H9 (cell line): ENCODE data around the gene KRTAP1-5. TPM values are rescaled to one million over a fixed set of nuclear protein-coding genes. Genes with fewer than 3 reads are reported as not detected.

Experiments used
- DNase-seq: peaks from one replicate; pipeline ENCODE4 v3.0.0-alpha.2; 2017
- H2AFZ ChIP-seq: one replicate; pipeline ENCODE4 v1.6.1; 2013; ENCODE audit warnings: mild to moderate bottlenecking, low read length, control low read depth, moderate library complexity
- H2AK5ac ChIP-seq: 2 replicates; pipeline ENCODE4 v1.6.1; 2013; ENCODE audit warnings: low read length, control low read depth, mixed read lengths; ENCODE audit not compliant: insufficient read length
- H2BK120ac ChIP-seq: one replicate; pipeline ENCODE4 v1.6.1; 2013; ENCODE audit warnings: low read depth, mild to moderate bottlenecking, low read length, control low read depth, inconsistent platforms; ENCODE audit not compliant: poor library complexity, severe bottlenecking
- H2BK12ac ChIP-seq: 2 replicates; pipeline ENCODE4 v1.6.1; 2013; ENCODE audit warnings: low read length, control low read depth, mixed read lengths, low read depth; ENCODE audit not compliant: insufficient read length
- H2BK15ac ChIP-seq: 2 replicates; pipeline ENCODE4 v1.6.1; 2013; ENCODE audit warnings: low read depth, low read length, control low read depth
- H2BK20ac ChIP-seq: one replicate; pipeline ENCODE4 v1.6.1; 2013; ENCODE audit warnings: low read depth, mild to moderate bottlenecking, low read length, control low read depth, inconsistent platforms; ENCODE audit not compliant: poor library complexity, severe bottlenecking
- H2BK5ac ChIP-seq: 2 replicates; pipeline ENCODE4 v1.6.1; 2013; ENCODE audit warnings: low read length, control low read depth, mixed read lengths; ENCODE audit not compliant: insufficient read length
- H3K14ac ChIP-seq: 2 replicates; pipeline ENCODE4 v1.6.1; 2013; ENCODE audit warnings: low read length, control low read depth; ENCODE audit not compliant: insufficient read depth
- H3K18ac ChIP-seq: 2 replicates; pipeline ENCODE4 v1.6.1; 2013; ENCODE audit warnings: low read depth, mild to moderate bottlenecking, mixed read lengths, low read length, control low read depth; ENCODE audit not compliant: insufficient read length
- H3K23ac ChIP-seq: 2 replicates; pipeline ENCODE4 v1.6.1; 2013; ENCODE audit warnings: low read length, control low read depth, mixed read lengths, low read depth; ENCODE audit not compliant: insufficient read length
- H3K23me2 ChIP-seq: 2 replicates; pipeline ENCODE4 v1.6.1; 2013; ENCODE audit warnings: low read depth, mild to moderate bottlenecking, mixed read lengths, low read length, control low read depth; ENCODE audit not compliant: insufficient read length, poor library complexity, severe bottlenecking
- H3K27ac ChIP-seq: 2 replicates; pipeline ENCODE4 v1.5.1; 2013; ENCODE audit warnings: low read length, control low read depth, mixed read lengths, low read depth; ENCODE audit not compliant: insufficient read length
- H3K27me3 ChIP-seq: 2 replicates; pipeline ENCODE4 v1.6.1; 2013; ENCODE audit warnings: low read length, control low read depth, inconsistent platforms; ENCODE audit not compliant: insufficient read depth
- H3K4ac ChIP-seq: 2 replicates; pipeline ENCODE4 v1.6.1; 2013; ENCODE audit warnings: low read depth, mild to moderate bottlenecking, control low read depth, inconsistent platforms, low read length, moderate library complexity
- H3K4me1 ChIP-seq: 2 replicates; pipeline ENCODE4 v1.6.1; 2013; ENCODE audit warnings: low read length, control low read depth, inconsistent platforms; ENCODE audit not compliant: insufficient read depth
- H3K4me2 ChIP-seq: 2 replicates; pipeline ENCODE4 v1.6.1; 2013; ENCODE audit warnings: low read length, control low read depth, mixed read lengths; ENCODE audit not compliant: insufficient read length, insufficient read depth
- H3K56ac ChIP-seq: 2 replicates; pipeline ENCODE4 v1.6.1; 2013; ENCODE audit warnings: low read depth, mild to moderate bottlenecking, mixed read lengths, low read length, control low read depth; ENCODE audit not compliant: insufficient read length
- H3K79me1 ChIP-seq: 2 replicates; pipeline ENCODE4 v1.6.1; 2013; ENCODE audit warnings: low read depth, mild to moderate bottlenecking, moderate library complexity, low read length, control low read depth, inconsistent platforms; ENCODE audit not compliant: insufficient read depth, poor library complexity, severe bottlenecking
- H3K79me2 ChIP-seq: 2 replicates; pipeline ENCODE4 v1.6.1; 2013; ENCODE audit warnings: low read length, control low read depth, inconsistent platforms; ENCODE audit not compliant: insufficient read depth
- H3K9ac ChIP-seq: 2 replicates; pipeline ENCODE4 v1.6.1; 2013; ENCODE audit warnings: low read length, control low read depth, mixed read lengths; ENCODE audit not compliant: insufficient read length; ENCODE audit errors: extremely low read depth
- H3K9me3 ChIP-seq: one replicate; pipeline ENCODE4 v1.6.1; 2013; ENCODE audit warnings: low read depth, low read length, inconsistent platforms; ENCODE audit not compliant: control insufficient read depth
- H3T11ph ChIP-seq: one replicate; pipeline ENCODE4 v1.6.1; 2013; ENCODE audit warnings: mild to moderate bottlenecking, low read length, control low read depth, inconsistent platforms
- H4K20me1 ChIP-seq: one replicate; pipeline ENCODE4 v1.6.1; 2013; ENCODE audit not compliant: control insufficient read depth, insufficient read length, insufficient read depth
- H4K5ac ChIP-seq: 2 replicates; pipeline ENCODE4 v1.6.1; 2013; ENCODE audit warnings: low read depth, mild to moderate bottlenecking, mixed read lengths, low read length, control low read depth; ENCODE audit not compliant: insufficient read length
- H4K8ac ChIP-seq: replicated peaks from 2 replicates; pipeline ENCODE4 v1.6.1; 2013; ENCODE audit warnings: low read length, control low read depth, mixed read lengths, low read depth; ENCODE audit not compliant: insufficient read length
- H4K91ac ChIP-seq: 2 replicates; pipeline ENCODE4 v1.6.1; 2013; ENCODE audit warnings: low read depth, mild to moderate bottlenecking, moderate library complexity, mixed read lengths, low read length, control low read depth; ENCODE audit not compliant: insufficient read length
- H3K27ac Mint-ChIP-seq, 3 experiments: 2 replicates in 2 of 3; 3 replicates in 1 of 3; pipeline ENCODE4 v1.8.0; 2020 to 2021; ENCODE audit warnings: mixed read lengths in 3 of 3, mild to moderate bottlenecking in 1 of 3, moderate library complexity in 1 of 3
- H3K27me3 Mint-ChIP-seq: 2 replicates; pipeline ENCODE4 v1.8.0; 2021; ENCODE audit warnings: low read depth, mild to moderate bottlenecking, moderate library complexity, mixed read lengths
- H3K36me3 Mint-ChIP-seq, 3 experiments: 2 replicates in 2 of 3; 3 replicates in 1 of 3; pipeline ENCODE4 v1.8.0; 2020 to 2021; ENCODE audit warnings: low read depth in 3 of 3, mixed read lengths in 3 of 3; ENCODE audit not compliant: insufficient read depth in 1 of 3
- H3K4me1 Mint-ChIP-seq, 2 experiments: 2 replicates each; pipeline ENCODE4 v1.8.0; 2020; ENCODE audit warnings: mixed read lengths in 2 of 2
- H3K4me3 Mint-ChIP-seq, 2 experiments: 2 replicates in 1 of 2; 3 replicates in 1 of 2; pipeline ENCODE4 v1.8.0; 2020 to 2021; ENCODE audit warnings: mild to moderate bottlenecking in 2 of 2, mixed read lengths in 2 of 2, moderate library complexity in 1 of 2
- H3K9me3 Mint-ChIP-seq, 2 experiments: 2 replicates in 1 of 2; 3 replicates in 1 of 2; pipeline ENCODE4 v1.8.0; 2020; ENCODE audit warnings: mild to moderate bottlenecking in 2 of 2, mixed read lengths in 2 of 2, moderate library complexity in 1 of 2
- CTCF ChIP-seq: fragments of 200-600 bp; sonication (generic); conservative IDR thresholded peaks from 3 replicates; pipeline ENCODE4 v1.8.0; 2021; ENCODE audit warnings: antibody characterized with exemption, mild to moderate bottlenecking
- WGBS: extraction: QIAGEN DNeasy Blood & Tissue Kit; methylation state at CpG from one replicate; pipeline ENCODE4 v1.1.7; 2013; ENCODE audit warnings: missing lambda C conversion rate, low lambda C conversion rate, mixed read lengths; ENCODE audit not compliant: insufficient read length; ENCODE audit errors: extremely low coverage; 5-methylcytosine and 5-hydroxymethylcytosine counted together
- total RNA-seq: library from RNA; stranded (reverse); gene quantifications from 2 replicates; pipeline ENCODE4 v1.2.1, GENCODE V29; 2021

KRTAP1-5 gene
- total RNA-seq, 1 experiment from 2014 or later: not detected

GRCh38 chr17:41018541-41018940 is 8.5 kb downstream of the KRTAP1-5 start:
- Mint-ChIP-seq H3K9me3 (peaks cover 0 to 3% of the 10 kb centered on the region in 2 experiments; a peak in 1 of 5 replicates), H3K4me1 (peaks cover 0 to 2% of the 10 kb centered on the region in 2 experiments; a peak in 1 of 4 replicates), H3K27ac (no peak overlapping the region), H3K27me3 (no peaks in the 10 kb centered on the region), H3K36me3 (no peaks in the 10 kb centered on the region), H3K4me3 (no peak overlapping the region)
- Histone ChIP-seq H3K18ac (no peak overlapping the region), H4K5ac (no peak overlapping the region), H2AK5ac (no peak overlapping the region), H3K4me2 (no peak overlapping the region), H4K8ac (no peak overlapping the region), H3K4me1 (no peaks in the 10 kb centered on the region), H3K23ac (no peak overlapping the region), H3K79me1 (no peaks in the 10 kb centered on the region), H3K14ac (no peak overlapping the region), H3K27ac (no peak overlapping the region), H3K27me3 (no peaks in the 10 kb centered on the region), H3K79me2 (no peaks in the 10 kb centered on the region), H2BK120ac (no peak overlapping the region), H3T11ph (no peak overlapping the region), H2BK5ac (no peak overlapping the region), H4K20me1 (no peaks in the 10 kb centered on the region), H4K91ac (no peak overlapping the region), H3K9ac (no peak overlapping the region), H2AFZ (no peak overlapping the region), H2BK12ac (no peak overlapping the region), H2BK15ac (no peak overlapping the region), H3K4ac (no peak overlapping the region), H3K56ac (no peak overlapping the region), H3K23me2 (no peaks in the 10 kb centered on the region), H2BK20ac (no peak overlapping the region), H3K9me3 (no peaks in the 10 kb centered on the region)
- no CpG with 5 or more reads among the region's 3 CpGs for WGBS
- no peak for TF ChIP-seq CTCF
- DNase-seq: no peak
